ENCODE results near the gene SH3RF3.

SH3RF3 gene

DNA sequence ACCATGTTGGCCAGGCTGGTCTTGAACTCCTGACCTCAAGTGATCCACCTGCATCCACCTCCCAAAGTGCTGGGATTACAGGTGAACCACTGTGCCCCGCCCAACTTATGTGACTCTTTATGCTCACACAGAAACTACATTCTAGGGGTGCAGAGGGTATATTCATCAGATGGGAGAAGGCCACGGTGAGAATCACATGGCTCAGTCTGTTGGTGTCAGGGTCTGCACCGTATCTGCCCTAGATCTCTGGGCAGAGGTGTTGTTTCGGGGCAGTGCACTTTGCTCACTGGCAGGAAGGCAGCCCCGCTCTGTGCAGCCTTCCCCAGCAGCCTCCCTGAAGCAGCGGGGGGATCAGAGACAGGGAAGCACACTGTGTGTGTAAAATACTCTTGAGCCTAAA, 76.4 kb downstream of the SH3RF3 start:
- no peak for DNase-seq (ENCODE audit: low read depth)
- TF ChIP-seq, protein P1, sequence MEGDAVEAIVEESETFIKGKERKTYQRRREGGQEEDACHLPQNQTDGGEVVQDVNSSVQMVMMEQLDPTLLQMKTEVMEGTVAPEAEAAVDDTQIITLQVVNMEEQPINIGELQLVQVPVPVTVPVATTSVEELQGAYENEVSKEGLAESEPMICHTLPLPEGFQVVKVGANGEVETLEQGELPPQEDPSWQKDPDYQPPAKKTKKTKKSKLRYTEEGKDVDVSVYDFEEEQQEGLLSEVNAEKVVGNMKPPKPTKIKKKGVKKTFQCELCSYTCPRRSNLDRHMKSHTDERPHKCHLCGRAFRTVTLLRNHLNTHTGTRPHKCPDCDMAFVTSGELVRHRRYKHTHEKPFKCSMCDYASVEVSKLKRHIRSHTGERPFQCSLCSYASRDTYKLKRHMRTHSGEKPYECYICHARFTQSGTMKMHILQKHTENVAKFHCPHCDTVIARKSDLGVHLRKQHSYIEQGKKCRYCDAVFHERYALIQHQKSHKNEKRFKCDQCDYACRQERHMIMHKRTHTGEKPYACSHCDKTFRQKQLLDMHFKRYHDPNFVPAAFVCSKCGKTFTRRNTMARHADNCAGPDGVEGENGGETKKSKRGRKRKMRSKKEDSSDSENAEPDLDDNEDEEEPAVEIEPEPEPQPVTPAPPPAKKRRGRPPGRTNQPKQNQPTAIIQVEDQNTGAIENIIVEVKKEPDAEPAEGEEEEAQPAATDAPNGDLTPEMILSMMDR (IDR thresholded peaks at IDR 0.05; ENCODE audit: insufficient read depth, low read depth, low read length, missing control alignments), result no peak
- no peak overlapping the region for H3K4me3 ChIP-seq (ENCODE audit: low read length)

DNA sequence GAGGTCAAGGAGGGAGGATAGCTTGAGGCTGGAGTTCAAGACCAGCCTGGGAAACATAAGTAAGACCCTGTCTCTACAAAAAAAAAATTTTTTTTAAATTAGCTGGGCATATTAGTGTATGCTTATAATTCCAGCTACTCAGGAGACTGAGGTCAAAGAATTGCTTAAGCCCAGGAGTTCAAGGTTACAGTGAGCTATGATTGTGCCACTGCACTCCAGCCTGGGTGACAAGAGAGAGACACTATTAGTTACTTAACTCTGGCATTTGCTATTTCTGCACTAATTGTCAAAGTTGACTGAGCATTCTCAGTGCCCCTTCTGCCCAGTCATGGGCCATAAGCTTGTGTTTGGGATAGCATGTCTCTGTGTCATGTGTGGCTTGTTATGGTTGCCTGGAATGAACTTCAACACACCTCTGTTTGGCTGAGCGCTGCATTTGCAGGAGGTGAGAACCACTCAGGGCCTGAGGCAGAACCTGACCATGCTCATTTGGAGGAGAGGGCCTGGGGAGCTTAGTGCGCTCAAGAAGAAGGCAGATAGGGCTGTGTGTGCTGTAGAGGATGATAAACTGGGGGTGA, 77.7 kb downstream of the SH3RF3 start:
- TF ChIP-seq, protein P1 (IDR thresholded peaks at IDR 0.05; ENCODE audit: insufficient read depth, low read depth, low read length, missing control alignments), result no peak
- no peak for DNase-seq (ENCODE audit: low read depth)
- no peak overlapping the region for H3K4me3 ChIP-seq (ENCODE audit: low read length)

DNA sequence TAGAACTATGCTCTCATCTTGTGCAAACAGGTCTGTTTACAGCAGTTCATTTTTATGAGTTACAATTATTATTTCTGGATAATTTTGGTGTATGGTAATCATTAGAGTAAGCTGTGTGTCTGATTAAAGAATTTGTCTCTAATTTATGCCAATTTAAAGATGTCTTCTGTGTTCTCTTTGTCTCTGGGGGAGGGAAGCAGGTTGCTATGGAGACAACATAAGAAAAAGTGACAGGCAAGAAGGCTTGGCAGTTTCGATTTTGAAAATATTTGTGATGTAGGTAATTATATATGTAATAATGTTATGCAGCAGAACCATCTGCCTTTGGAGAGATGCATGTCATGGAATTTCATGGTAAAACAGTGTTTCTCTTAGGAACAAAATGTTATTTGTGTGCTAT, 78.2 kb downstream of the SH3RF3 start:
- H3K4me3 ChIP-seq (ENCODE audit: low read length), result no peak overlapping the region
- TF ChIP-seq, protein P1 (IDR thresholded peaks at IDR 0.05; ENCODE audit: insufficient read depth, low read depth, low read length, missing control alignments), result no peak
- no peak for DNase-seq (ENCODE audit: low read depth)

DNA sequence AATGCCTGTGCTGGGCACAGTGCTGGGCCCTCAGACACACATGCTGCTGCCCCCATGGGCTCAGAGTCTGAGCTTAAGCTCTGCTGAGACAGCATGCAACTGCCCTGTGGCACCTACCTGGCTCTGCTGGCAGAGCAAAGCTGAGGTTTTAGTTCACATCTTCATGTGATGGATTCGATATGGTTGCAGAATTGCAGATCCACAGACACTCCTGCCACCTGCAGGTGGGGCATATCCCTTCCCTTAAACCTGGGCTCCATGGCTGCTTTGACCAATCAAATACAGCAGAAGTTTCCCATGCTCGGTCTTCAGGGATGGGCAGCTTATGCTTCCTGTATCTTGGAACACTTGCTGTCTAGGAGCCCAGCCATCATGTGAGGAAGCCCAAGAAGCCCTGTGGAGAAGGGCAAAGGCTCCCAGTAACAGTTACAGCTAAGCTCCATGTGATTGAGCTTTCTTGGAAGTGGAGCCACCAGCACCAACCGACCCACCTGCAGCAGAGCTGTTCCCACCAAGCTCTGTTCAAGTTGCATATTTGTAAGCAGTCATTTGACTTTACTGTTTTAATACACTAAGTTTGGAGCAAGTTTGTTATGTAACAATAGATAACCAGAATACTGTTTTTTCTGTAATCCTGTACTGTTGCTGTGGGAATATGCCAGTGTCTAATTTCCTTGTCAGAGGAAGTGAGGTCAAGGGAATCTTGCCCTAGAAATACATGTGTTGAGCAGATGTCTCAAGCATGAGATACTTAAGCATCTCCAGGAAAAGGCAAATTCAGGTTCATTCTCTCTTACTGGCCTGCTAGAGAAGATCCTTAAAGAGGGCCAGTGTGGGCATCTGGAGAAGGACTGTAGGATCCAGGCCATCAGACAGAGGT, 79.3 kb downstream of the SH3RF3 start:
- TF ChIP-seq, protein P1 (IDR thresholded peaks at IDR 0.05; ENCODE audit: insufficient read depth, low read depth, low read length, missing control alignments), result no peak
- no peak for DNase-seq (ENCODE audit: low read depth)
- no peak overlapping the region for H3K4me3 ChIP-seq (ENCODE audit: low read length)

DNA sequence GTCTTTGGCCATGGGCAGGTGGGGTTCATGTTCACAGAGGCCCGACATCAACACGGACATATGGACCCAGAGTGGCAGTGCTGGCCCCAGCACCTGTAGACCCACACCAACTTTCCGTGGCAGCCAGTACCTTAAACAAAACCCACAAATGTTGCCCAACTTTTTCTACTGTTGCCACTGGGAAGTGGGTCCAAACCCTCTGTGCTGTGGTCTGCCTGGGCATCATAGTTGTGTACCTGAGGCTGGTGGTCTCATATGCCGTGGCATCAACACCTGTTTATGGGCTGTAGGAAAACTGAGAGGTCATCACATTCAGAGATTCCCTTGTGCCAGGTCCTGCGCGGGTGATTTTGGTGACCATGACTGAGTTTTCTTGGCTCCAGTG, 79.9 kb downstream of the SH3RF3 start:
- no peak for DNase-seq (ENCODE audit: low read depth)
- TF ChIP-seq, protein P1 (IDR thresholded peaks at IDR 0.05; ENCODE audit: insufficient read depth, low read depth, low read length, missing control alignments), result no peak
- H3K4me3 ChIP-seq (ENCODE audit: low read length), result no peak overlapping the region

DNA sequence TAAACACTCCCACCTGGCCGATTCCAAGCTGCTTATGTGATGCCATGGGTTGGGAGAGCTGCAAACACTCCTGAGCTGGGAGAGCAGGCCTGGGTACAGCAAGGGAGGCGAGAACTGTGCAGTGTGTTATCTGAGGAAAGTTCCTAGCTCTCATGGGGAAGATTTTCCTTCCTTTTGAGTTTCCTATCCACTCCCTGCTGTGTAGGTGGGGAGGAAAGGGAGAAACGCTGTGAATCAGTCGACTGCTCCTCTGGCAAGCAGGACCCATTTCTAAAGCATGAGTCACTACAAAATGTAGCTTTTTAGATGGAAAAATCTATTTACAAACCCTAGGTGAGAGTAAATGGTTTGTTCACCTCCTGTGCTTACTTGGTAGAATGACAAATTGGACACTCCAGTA, 80.4 kb downstream of the SH3RF3 start:
- TF ChIP-seq, protein P1 (IDR thresholded peaks at IDR 0.05; ENCODE audit: insufficient read depth, low read depth, low read length, missing control alignments), result no peak
- peak; percentile 77 for DNase-seq (ENCODE audit: low read depth)
- no peak overlapping the region for H3K4me3 ChIP-seq (ENCODE audit: low read length)
